ENCODE measurements around the gene CNIH2.
A peak's percentile ranks its signal among the peaks of the same experiment; 100 is the strongest.
"Not testable (repeated sequence)": the region's sequence is repeated elsewhere in the genome, so short reads cannot be mapped to it uniquely, and the experiment has no call there.

CNIH2 gene

DNA sequence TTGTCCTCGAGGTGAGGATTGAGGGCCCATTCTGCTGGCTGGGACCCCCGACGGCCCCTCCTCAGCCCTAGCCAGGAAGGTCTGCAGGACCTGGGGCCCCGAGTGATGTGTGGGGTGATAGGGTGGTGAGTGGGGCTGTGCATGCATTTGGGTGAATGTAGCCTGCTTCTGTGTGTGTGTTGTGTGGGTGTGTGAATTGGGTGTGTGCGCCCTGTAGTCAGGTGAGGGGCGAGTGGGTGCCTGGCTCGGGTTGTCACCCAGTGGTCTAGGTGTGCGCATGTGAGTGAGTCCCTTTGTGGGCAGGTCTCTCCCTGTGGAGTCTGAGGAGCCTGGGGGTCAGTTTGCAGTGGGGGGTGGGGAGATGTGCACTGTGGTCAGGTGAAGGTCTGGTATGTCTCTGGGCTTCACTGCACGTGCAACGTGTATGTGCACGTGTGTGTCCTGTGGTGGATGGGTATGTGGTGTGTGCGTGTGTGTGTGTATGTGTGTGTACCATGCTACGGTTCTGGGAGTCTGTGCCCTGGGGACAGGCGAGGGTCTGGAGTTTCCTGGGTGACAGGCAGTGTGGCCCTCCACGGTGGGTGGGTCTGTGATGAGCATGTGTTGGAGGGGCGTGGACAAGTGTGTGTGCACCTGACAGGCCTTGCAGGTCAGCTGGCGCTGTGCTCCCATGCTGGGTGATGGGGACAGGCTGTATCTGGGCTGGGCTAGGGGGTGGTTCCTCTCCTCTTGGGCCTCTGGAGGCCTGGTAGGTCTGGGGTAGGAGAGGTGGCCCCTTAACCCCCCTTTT is 14.8 kb downstream of the CNIH2 start:
- no peak for DNase-seq

GRCh38 chr11:66293352-66293751 is 15.4 kb downstream of the CNIH2 start:
- no peak for DNase-seq

DNA sequence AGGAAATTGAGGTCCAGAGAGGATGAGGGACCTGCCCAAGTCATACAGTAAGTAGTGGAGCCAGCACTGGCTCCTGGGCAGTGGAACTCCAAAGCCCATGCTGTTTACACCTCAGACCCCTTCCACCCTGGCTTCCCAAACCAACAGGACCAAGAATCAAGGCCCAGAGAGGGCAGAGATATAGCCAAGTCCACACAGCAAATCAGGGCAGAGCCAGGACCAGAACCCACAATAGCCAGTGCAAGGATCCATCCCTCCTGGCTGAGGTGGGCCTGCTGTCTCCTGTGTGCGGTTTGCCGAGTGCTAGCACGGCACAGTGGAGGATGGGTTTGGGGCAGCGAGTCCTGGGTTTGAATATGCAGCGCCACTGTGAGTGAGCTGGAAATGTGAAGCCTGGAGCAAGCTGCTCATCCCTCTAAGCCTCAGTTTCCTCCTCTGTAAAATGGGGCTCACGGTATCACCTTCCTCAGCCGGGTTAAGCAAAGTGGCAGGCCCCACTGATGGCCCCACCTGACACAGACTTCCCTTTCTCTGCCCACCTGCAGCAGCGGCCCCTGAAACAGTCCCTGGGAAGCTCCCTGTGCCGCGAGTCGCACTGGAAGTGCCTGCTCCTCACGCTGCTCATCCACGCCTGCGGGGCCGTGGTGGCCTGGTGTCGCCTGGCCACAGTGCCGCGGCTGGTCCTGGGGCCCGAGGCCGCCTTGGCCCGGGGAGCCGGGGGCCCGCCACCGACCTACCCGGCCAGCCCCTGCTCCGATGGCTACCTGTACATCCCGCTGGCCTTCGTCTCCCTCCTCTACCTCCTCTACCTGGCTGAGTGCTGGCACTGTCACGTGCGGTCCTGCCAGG is 16.0 kb downstream of the CNIH2 start:
- no peak for DNase-seq

DNA sequence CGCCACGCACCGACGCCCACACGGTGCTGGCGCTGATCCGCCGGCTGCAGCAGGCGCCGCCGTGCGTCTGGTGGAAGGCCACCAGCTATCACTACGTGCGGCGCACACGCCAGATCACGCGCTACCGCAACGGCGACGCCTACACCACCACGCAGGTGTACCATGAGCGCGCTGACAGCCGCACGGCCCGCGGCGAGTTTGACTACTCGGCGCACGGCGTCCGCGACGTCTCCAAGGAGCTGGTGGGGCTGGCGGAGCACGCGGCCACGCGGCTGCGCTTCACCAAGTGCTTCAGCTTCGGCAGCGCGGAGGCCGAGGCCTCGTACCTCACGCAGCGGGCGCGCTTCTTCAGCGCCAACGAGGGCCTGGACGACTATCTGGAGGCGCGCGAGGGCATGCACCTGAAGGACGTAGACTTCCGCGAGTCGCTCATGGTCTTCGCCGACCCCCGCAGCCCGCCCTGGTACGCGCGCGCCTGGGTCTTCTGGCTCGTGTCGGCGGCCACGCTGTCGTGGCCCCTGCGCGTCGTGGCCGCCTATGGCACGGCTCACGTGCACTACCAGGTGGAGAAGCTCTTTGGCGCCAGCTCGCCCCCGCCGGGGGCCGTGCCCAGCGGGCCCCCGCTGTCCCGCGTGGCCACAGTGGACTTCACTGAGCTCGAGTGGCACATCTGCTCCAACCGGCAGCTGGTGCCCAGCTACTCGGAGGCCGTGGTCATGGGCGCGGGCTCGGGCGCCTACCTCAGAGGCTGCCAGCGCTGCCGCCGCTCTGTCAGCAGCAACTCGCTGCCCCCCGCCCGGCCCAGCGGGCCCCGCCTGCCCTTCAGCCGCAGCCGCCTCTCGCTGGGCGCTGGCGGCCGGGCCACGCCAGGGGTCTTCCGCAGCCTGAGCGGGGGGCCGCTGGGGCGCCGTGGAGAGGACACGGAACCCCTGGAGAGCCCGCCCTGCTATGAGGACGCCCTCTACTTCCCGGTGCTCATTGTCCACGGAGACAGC is 16.9 kb downstream of the CNIH2 start:
- no peak for DNase-seq

DNA sequence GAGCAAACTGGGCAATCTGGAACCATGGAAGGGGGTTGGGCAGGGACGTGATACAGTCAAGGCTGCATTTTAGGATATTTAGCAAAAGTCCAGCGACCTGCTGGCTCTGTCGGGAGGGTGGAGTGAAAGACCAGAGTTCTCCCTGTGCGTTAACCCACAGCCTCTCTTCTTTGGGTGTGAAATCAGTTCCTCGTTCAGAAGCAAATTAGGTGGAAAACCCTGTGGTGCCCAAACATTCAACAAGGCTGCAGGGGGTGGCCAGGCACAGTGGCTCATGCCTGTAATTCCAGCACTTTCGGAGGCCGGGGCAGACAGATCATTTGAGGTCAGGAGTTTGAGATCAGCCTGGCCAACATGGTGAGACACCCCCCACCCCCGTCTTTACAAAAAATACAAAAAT is 19.6 kb downstream of the CNIH2 start:
- DNase-seq: no peak

DNA sequence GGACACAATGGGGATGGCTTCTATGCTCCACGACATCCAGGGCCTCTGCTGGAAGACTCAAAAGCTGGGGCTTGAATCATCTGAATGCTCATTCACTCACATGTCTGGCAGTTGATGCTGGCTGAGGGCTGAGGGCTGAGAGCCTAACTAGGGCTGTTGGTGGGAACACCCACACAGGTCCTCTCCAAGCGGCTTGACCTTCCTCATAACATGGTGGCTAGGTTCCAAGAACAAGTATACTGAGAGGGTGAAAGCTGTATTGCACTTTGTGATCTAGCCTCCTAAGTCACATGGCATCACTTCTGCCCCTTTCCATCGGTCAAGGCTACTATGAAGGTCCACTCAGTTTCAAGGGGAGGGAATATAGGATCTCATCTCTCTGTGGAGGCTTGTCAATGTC is 21.2 kb downstream of the CNIH2 start:
- DNase-seq: no peak

- no peak for DNase-seq
These were observed 24.7 kb downstream of the CNIH2 start for GRCh38 chr11:66302656-66303055.

DNA sequence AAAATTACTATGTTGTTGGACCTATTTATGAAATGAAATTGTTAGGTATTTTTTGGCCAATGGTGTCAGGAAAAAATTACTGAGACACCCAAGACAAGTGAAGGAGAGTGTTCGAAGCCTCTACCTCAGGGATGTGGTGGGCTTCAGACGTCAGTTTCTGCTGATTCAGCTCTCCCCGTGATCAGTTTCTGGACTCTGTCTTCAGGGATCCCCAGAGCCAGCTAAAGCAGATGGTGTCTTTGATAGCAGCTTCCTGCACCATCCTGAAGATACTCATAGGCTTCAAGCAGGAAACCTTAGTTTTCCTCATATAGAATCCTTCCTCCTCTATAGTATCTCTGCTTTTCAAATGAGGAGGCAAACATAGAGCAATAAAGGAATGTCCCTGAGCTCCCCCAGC is 31.5 kb downstream of the CNIH2 start:
- DNase-seq: no peak

- DNase-seq: no peak
These were observed 32.3 kb downstream of the CNIH2 start for GRCh38 chr11:66310324-66310723.

GRCh38 chr11:66310803-66311440 is 32.9 kb downstream of the CNIH2 start:
- DNase-seq: not testable (repeated sequence)

DNA sequence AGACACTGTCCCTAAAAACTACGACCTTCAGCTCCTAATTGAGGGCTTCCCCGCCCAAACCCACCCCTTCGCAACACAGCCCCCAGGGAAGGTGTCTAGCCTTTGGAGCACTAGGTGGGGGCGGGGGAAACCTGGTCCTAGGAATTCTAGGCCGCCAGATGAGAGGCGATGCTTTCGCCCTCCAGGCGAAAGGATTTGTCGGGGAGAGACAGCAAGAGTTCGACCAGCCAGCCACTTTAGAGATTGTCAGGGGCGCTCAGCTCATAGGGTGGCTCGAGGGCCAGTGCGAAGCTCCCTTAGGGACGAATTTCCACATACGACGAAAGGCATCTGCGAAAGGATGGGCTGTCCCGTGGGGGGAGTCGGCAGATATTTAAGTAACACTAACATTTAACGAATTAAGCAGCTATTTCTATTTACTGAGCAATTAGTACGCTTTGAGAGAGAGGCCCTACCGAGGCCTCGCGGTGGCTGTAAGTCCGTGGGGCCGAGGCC is 33.5 kb downstream of the CNIH2 start:
- DNase-seq: no peak

DNA sequence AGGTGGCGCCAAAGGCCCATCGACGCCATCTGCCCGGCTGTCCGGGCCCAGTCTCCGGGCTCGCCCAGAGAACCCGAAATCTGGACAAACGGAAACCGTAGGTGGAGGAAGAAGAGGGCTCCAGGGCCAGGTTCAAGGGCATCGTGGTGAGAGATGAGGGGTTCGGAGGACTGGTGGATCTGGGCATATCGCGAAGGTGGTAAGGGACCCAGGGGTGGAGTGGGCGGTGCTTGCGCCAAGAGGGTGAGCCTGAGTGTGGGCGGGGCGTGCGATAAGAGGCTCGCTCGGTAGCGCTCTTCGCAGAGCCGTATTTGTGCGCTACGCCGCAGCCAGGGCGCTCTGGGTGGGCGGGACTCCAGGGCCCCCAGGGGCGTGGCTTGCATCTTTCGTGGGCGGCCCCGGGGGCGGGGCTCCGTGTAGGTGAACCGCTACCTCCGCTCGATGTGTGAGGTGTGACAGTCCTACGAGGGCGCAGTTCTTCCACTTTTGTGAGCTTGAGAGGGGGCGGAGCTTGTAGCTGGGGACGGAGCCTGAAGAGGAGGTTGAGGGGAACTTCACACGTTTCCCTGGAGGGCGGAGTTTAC is 34.1 kb downstream of the CNIH2 start:
- peak; percentile 94 for DNase-seq

- peak; percentile 97 to 98 for DNase-seq
These were observed 34.8 kb downstream of the CNIH2 start for GRCh38 chr11:66312549-66313320.

DNA sequence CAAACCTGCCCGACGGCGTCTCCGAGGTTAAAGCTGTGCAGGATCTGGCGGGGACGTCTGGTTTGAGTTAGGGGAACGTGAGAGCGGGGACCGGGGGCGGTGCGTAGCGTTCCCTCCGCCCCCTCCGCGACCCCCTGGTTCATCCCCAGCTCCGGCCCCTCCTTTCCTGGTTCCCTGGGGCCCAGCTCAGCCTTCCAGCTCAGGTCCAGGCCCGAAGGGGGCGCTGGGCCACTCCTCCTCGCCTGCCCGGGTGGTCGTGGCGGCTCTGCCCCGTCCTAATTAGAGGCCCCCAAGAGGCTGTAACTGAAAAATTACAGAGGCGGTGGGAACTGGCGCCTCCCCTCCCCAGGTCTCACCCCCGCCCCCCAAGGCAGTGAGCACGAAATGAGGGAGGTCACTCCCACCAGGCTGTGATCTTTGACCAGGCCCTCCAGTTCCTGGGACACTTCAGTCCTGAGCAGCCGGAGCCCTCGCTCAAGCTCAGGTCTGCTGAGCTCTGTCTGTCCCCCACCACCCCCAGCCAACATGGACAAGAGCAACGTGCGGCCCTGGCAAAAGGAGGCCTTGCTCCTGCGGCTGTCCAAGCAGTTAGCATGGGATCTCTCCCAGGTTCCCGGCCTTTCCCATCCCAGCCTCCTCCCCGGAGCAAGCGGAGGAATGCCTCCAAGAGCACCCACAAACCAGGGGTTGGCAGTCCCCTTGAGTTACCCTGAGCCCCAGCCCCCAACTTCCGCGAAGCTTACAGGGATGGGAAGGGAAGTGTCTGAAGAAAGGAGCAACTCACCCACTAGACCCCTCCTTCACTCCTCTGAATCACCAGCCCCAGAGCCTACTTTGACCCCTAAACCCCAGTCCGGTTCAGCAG is 35.6 kb downstream of the CNIH2 start:
- DNase-seq: no peak

DNA sequence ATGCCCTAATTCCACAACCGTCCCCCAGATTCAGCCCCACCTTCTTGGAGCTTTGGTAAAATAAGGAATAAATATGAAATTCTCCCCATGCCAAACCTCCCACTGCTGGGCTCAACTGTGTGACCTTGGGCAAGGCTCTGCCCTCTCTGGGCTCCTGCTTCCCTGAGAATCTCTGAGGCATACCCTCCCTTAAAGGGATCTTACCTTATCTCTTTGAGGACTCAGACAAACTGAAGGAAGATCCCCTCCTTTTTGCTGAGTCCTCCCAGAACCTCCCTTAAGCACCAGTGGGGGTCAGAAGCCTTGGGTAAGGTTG is 36.2 kb downstream of the CNIH2 start:
- DNase-seq: no peak

- DNase-seq: no peak
These were observed 36.9 kb downstream of the CNIH2 start for GRCh38 chr11:66314561-66315497.

GRCh38 chr11:66315498-66315885 is 37.5 kb downstream of the CNIH2 start:
- no peak for DNase-seq

GRCh38 chr11:66315921-66316811 is 38.2 kb downstream of the CNIH2 start:
- no peak for DNase-seq
